SU-DHL-6 (cell line): ENCODE results near the gene TEDC1.

Experiments used
- H2AFZ ChIP-seq: fragments of 200-600 bp; sonication (generic); 2 replicates; pipeline ENCODE4 v1.6.1; 2014; ENCODE audit warnings: low read depth, mild to moderate bottlenecking, moderate library complexity, mixed read lengths, antibody characterized with exemption, low read length; ENCODE audit not compliant: severe bottlenecking
- H3F3A ChIP-seq: fragments of 200-600 bp; shearing (Covaris generic); 2 replicates; pipeline ENCODE4 v1.6.0; 2016; ENCODE audit warnings: antibody characterized with exemption, mild to moderate bottlenecking; ENCODE audit not compliant: insufficient read depth
- H3K27ac ChIP-seq: fragments of 200-600 bp; sonication (generic); 2 replicates; pipeline ENCODE4 v1.5.1; 2016; ENCODE audit warnings: low read depth, mild to moderate bottlenecking, low read length, moderate library complexity, mixed read lengths
- H3K27me3 ChIP-seq: fragments of 200-600 bp; sonication (generic), shearing (Covaris generic); 2 replicates; pipeline ENCODE4 v1.6.0; 2014; ENCODE audit warnings: mild to moderate bottlenecking, low read length
- H3K36me3 ChIP-seq: fragments of 200-600 bp; sonication (generic); 2 replicates; pipeline ENCODE4 v1.6.1; 2014; ENCODE audit warnings: mild to moderate bottlenecking, low read length, mixed read lengths
- H3K4me2 ChIP-seq: fragments of 300-600, 200-600 bp; shearing (Covaris generic), sonication (generic); 2 replicates; pipeline ENCODE4 v1.6.0; 2014; ENCODE audit warnings: low read length, low read depth, mild to moderate bottlenecking; ENCODE audit not compliant: poor library complexity, severe bottlenecking
- H3K4me3 ChIP-seq: fragments of 200-600 bp; sonication (generic); 2 replicates; pipeline ENCODE4 v1.5.1; 2014; ENCODE audit warnings: antibody characterized with exemption, low read length, mild to moderate bottlenecking, mixed read lengths; ENCODE audit not compliant: insufficient read depth, poor library complexity, severe bottlenecking
- H3K79me2 ChIP-seq: fragments of 200-600 bp; sonication (generic); 2 replicates; pipeline ENCODE4 v1.6.1; 2014; ENCODE audit warnings: mild to moderate bottlenecking, low read length, moderate library complexity; ENCODE audit not compliant: insufficient read depth
- H3K9ac ChIP-seq: fragments of 200-600 bp; sonication (generic); 2 replicates; pipeline ENCODE4 v1.7.0; 2014; ENCODE audit warnings: mild to moderate bottlenecking, low read length
- H3K9me2 ChIP-seq: fragments of 200-600 bp; sonication (generic); replicated peaks from 2 replicates; pipeline ENCODE4 v1.6.1; 2014; ENCODE audit warnings: low read length; ENCODE audit not compliant: insufficient read depth
- H3K9me3 ChIP-seq: fragments of 200-600 bp; sonication (generic); 2 replicates; pipeline ENCODE4 v1.6.1; 2014; ENCODE audit warnings: low read length, mixed read lengths; ENCODE audit not compliant: insufficient read depth
- H4K20me1 ChIP-seq: fragments of 200-600 bp; sonication (generic); 2 replicates; pipeline ENCODE4 v1.6.1; 2014; ENCODE audit warnings: low read depth, mild to moderate bottlenecking, antibody characterized with exemption, low read length, moderate library complexity, mixed read lengths
- EZH2phosphoT487 ChIP-seq: fragments of 200-600 bp; sonication (generic), shearing (Covaris generic); conservative IDR thresholded peaks from 2 replicates; pipeline ENCODE4 v1.6.1; 2018; ENCODE audit warnings: mild to moderate bottlenecking, antibody characterized with exemption, low read length, moderate library complexity, mixed read lengths
- TF ChIP-seq, protein P1 (sequence below): fragments of 200-600 bp; sonication (generic); IDR thresholded peaks from one replicate; pipeline ENCODE4 v1.5.1; 2017; ENCODE audit warnings: antibody characterized with exemption, mild to moderate bottlenecking, low read length, moderate library complexity; ENCODE audit not compliant: insufficient read depth, poor library complexity, severe bottlenecking

The TEDC1 gene

DNA sequence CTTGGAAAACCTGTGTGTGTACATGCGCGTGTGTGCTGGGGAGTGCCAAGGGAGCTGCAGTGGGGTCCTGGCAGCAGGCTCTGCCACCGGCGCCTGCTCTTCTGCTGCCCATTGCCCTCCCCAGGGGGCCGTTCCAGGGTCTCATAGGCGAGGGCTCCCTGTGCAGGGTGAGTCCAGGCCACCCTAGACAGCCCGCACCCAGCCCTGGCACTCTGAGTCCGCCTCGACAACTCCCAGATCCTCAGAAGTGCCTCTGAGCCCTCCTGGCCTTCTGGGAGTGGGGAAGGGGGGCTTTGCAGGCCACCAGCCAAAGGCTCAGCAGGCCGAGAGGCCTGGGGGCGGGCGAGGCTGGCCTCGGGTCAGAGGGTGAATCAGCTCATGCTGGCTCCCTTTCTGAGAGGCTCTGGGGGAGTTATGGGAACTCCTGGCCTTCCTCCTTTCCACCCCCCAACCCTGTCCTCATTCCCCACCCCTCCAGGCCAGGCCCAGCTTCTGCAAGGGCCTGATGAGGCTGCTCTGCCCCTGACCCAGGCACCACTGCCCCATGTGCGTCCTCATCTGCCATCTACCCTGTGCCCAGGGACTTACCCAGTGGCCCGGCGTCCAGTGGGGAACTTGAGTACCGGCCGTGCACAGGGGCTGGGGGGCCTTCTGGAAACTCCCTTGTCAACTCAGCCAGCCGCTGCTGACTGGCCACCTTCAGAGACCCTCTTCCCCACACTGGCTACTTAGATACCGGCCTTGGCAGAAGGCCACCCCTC, 2.1 kb upstream of the TEDC1 start:
- peak overlapping the region; percentile 91 for H3K9ac ChIP-seq
- no peaks in the 10 kb centered on the region for H3K9me2 ChIP-seq
- no peak overlapping the region for H3K4me3 ChIP-seq
- no peaks in the 10 kb centered on the region for H3K79me2 ChIP-seq
- no peak overlapping the region for H2AFZ ChIP-seq
- peaks cover 5% of the 10 kb centered on the region; the same call in 1 of the 2 replicates for H3F3A ChIP-seq
- H3K36me3 ChIP-seq, result no peaks in the 10 kb centered on the region
- no peak overlapping the region for H3K27ac ChIP-seq
- no peaks in the 10 kb centered on the region for H4K20me1 ChIP-seq
- TF ChIP-seq, protein P1, sequence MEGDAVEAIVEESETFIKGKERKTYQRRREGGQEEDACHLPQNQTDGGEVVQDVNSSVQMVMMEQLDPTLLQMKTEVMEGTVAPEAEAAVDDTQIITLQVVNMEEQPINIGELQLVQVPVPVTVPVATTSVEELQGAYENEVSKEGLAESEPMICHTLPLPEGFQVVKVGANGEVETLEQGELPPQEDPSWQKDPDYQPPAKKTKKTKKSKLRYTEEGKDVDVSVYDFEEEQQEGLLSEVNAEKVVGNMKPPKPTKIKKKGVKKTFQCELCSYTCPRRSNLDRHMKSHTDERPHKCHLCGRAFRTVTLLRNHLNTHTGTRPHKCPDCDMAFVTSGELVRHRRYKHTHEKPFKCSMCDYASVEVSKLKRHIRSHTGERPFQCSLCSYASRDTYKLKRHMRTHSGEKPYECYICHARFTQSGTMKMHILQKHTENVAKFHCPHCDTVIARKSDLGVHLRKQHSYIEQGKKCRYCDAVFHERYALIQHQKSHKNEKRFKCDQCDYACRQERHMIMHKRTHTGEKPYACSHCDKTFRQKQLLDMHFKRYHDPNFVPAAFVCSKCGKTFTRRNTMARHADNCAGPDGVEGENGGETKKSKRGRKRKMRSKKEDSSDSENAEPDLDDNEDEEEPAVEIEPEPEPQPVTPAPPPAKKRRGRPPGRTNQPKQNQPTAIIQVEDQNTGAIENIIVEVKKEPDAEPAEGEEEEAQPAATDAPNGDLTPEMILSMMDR, result no peak
- no peak for TF ChIP-seq EZH2phosphoT487
- H3K9me3 ChIP-seq, result no peaks in the 10 kb centered on the region
- H3K4me2 ChIP-seq, result peak overlapping the region; percentile 84
- H3K27me3 ChIP-seq, result no peaks in the 10 kb centered on the region

DNA sequence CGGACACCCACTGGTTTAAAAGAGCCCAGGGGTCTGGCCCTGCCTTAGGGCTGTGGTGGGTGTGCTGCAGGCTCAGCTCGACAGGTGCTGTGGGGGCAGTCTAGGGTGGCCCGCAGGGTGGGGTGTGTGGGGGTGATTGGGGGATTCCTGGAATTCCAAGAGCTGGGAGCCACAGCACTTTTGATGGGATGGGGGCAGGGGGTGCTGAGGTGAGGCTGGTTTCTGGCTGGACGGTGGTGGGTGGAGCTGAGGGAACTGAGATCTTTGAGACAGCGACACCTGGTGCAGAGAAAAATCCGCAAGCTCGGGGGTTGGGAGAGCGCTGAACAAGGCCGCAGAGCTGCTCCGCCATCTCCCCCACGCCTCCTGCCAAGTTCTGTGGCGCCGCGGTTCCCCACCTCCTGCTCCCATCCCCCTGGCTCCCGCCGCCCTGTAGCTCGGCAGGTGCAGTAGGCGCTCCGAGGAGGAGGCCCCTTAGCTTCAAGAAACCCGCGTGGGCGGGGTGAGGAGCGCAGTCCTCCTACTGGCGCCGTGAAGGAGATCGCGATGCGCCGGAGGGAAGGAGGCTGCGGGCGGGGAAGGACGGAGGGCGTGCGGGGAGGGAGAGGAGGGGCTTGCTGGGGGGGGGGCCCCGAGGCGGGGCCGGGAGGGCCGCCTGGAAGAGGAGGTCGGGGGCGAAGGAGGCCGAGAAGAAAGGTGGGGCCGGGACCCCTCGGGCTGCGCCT, 1.3 kb upstream of the TEDC1 start:
- H3K4me3 ChIP-seq, result peak overlapping the region; percentile 92
- H2AFZ ChIP-seq, result peak overlapping the region; percentile 84
- no peaks in the 10 kb centered on the region for H4K20me1 ChIP-seq
- H3K79me2 ChIP-seq, result no peaks in the 10 kb centered on the region
- TF ChIP-seq, protein P1, result peak; percentile 72
- no peak for TF ChIP-seq EZH2phosphoT487
- H3K9me3 ChIP-seq, result no peaks in the 10 kb centered on the region
- H3F3A ChIP-seq, result peaks cover 5% of the 10 kb centered on the region; the same call in 1 of the 2 replicates
- H3K27me3 ChIP-seq, result no peaks in the 10 kb centered on the region
- H3K27ac ChIP-seq, result peak overlapping the region; percentile 81
- peak overlapping the region; percentile 91 for H3K9ac ChIP-seq
- H3K9me2 ChIP-seq, result no peaks in the 10 kb centered on the region
- no peaks in the 10 kb centered on the region for H3K36me3 ChIP-seq
- peak overlapping the region; percentile 84 for H3K4me2 ChIP-seq

DNA sequence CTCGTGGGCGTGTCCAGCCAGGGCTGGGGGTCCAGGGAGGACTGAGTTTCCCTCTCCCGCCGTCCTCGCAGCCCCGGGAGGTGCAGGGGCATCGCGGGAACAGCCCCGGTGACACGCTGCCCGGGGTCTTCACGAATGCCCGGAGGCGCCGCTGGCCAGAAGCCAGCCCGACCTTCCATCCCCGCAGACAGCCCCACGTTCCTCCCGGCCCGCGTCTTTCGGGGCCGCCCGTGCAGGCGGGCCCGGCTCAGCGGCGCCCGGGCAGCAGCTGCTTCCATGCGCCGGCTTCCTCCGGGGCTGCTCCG, 827 bp upstream of the TEDC1 start:
- TF ChIP-seq, protein P1, result no peak
- TF ChIP-seq EZH2phosphoT487, result no peak
- Histone ChIP-seq H3K4me3 (peak overlapping the region; percentile 92), H3K27me3 (no peaks in the 10 kb centered on the region), H3K9me3 (no peaks in the 10 kb centered on the region), H3K27ac (peak overlapping the region; percentile 81), H3F3A (peaks cover 5% of the 10 kb centered on the region; the same call in 1 of the 2 replicates), H3K9me2 (no peaks in the 10 kb centered on the region), H3K36me3 (no peaks in the 10 kb centered on the region), H3K9ac (peak overlapping the region; percentile 91), H2AFZ (peak overlapping the region; percentile 84), H3K79me2 (no peaks in the 10 kb centered on the region), H4K20me1 (no peaks in the 10 kb centered on the region), H3K4me2 (peak overlapping the region; percentile 84)
